Measurements from ENCODE around the gene ACBD3.

The ACBD3 gene

DNA sequence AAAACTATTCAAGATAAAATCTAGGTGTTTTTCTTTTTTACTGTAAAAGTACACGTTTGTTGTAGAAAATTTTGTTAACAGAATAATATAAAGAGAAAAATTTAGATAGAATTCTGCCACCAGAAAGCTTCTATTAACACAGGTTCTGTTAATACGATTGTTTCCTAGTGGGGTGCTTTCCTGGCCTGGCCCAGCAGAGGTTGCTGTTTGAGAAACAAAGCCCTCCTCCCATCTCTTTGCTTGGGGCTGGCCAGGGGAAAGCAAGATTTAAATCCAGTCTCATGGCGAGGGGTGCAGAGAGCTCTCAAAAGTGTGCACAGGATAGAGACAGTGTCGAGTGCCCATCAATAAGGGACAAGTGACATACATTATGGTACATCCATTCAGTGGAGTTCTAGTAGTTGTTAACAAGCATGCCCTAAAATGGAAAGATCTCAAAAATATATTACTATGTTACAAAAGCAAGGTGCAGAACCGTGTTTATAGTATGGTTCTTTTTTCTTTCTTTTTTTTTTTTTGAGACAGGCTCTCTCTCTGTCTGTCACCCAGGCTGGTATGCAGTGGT is 14.6 kb upstream of the ACBD3 start:
- no peak for DNase-seq (ENCODE audit: low spot score)

DNA sequence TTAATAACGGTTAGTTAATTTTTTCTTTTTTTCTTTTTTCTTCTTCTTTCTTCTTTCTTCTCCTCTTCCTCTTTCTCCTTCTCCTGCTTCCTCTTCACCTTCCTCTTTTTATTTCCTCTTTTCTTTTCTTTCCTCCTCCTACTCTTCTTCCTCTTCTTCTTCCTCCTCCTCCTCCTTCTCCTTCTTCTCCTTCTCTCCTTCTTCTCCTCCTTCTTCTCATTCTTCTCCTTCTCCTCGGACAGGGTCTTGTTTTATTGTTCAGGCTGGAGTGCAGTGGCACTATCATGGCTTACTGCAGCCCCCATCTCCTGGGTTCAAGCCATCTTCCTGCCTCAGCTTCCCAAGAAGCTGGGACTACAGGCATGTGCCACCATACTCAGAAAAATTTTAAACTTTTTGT is 13.4 kb upstream of the ACBD3 start:
- DNase-seq (ENCODE audit: low spot score), result no peak

DNA sequence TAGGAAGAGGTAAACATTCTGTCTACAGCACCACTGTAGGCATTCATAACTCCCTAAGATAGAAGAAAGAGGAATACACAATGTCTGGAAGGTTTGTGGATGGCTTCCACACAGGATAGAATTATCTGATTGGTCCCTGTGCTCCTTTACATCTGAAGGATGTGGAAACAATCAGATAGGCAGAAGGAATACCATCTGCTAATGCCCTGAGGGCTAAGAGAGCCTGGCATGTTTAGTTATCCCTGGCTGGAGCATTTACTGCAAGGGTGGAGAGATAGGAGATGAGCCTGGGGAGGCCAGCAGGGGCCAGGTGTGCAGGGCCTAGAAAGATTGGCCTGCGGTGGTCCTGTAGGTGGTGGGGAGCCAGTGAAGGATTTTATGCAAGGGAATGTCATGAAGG is 8.6 kb upstream of the ACBD3 start:
- no peak for DNase-seq (ENCODE audit: low spot score)

DNA sequence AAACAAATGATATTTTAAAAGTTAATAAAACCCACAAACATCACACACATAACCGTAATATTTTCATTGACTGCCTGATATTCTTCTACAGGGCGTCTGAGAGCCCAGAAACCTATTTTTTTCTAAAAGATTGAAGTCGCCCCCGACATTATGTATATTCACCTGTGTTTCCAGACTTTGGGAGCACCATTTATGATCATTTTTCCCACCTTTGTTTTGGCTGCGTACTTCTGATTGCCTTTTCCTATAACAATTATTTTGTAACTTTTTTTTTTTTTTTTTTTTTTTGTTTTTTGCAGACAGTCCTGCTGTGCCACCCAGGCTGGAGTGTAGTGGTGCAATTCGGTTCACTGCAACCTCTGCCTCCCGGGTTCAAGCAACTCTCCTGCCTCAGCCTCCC is 839 bp upstream of the ACBD3 start:
- no peak for DNase-seq (ENCODE audit: low spot score)

DNA sequence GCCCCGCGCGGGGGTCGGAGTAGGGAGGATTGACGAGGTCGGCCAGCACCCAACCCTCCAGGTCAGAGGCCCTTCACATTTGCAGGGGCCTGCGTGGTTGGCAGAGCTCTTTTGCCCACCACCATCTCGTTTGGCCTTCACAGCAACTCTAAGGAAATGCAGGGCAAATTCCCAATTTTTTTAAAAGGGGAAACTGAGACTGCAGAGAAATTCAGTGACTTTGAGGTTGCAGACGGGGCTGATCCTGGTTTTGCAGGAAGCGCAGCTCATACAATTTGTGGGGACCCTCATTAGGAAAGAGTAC is 430 bp upstream of the ACBD3 start:
- DNase-seq (ENCODE audit: low spot score), result no peak

DNA sequence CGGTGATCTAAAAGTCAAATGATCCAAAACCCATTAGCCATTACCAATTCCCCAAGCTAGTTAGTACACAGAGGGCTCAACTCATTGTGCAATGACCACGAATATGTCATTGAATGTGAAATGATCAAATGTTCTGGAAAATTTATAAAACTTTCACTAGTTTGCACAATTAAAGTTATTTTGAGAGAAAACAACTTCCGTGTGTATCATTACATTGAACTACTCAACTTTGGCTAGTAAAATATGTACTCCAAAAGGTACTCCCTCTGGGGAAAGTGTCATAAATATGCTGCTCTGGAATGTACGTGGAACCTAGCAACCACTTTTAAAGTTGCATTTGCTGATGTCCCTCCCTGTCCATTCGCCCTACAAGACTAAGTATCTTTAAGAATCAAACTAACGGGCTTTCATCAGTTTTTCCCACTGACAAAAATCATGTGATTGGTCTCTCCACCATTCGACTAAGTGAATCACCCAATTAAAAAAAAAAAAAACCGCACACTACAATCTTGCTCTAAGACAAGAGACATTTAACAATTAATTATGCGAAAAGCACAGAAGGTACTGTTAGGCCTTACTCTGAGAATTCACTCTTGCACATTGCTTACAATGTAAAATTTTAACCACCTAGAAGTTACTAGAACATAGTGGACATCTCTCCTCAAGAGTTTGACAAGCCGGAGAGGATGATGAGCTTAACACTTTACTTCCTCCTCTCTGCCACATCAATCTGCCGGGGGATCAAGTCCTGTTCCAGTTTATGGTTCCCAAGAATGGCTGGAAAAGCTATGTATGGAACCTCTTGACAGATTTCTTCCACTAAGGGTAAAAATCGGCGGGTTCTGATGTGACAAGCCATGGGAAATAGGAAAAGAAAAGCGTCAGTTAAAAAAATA is 1.2 kb downstream of the ACBD3 start:
- DNase-seq (ENCODE audit: low spot score), result no peak

DNA sequence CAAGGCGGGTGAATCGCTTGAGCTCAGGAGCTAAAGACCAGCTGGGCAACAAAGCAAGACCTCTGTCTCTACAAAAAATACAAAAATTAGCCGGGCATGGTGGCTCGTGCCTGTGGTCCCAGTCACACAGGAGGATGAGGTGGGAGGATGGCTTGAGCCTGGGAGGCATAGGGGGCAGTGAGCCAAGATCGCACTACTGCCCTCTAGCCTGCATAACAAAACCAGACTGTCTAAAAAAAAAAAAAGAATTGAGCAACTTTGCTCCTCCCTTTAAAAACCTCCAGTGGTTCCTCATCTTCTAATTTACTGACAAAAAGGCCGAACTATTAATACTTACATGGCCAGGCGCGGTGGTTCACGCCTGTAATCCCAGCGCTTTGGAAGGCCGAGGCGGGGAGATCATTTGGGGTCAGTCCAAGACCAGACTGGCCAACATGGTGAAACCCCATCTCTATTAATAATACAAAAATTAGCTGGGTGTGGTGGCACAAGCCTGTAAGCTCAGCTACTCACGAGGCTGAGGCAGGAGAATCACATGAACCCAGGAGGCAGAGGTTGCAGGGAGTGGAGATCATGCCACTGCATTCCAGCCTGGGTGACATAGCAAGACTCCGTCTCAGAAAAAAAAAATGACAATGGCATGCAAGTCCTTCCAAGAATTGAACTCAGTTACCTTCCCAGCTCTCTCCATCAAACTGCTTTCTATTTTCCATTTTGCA is 4.4 kb downstream of the ACBD3 start:
- no peak for DNase-seq (ENCODE audit: low spot score)

DNA sequence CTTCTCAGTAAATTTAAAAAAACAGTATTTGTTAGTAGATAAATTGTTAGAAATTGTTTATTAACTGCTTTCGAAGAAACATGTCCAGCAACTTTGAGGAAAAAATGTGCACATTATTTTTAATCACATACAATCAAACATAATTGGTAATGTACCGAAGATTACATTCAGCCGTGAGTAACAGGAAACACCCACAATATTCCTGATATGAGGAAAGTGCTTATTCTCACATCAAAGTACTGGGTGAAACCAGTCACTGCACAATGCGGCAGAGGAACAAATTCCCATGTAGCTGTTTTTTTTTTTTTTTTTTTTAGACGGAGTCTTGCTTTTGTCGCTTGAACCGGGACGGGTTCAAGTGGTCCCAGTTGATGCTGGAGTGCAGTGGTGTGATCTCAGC is 9.7 kb downstream of the ACBD3 start:
- DNase-seq (ENCODE audit: low spot score), result no peak

DNA sequence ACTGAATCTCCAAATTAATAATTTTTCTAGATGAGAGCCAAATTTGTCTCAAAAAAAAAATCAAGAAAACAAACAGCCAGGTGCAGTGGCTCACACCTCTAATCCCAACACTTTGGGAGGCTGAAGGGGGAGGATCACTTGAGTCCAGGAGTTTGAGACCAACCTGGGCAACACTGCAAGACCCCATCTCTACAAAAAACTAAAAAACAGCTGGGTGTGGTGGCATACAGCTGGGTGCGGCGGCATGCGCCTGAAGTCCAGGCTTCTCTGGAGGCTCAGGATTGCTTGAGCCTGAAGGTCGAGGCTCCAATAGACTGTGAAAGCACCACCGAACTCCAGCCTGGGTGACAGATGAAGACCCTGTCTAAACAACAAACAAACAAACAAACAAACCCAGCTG is 14.0 kb downstream of the ACBD3 start:
- no peak for DNase-seq (ENCODE audit: low spot score)

DNA sequence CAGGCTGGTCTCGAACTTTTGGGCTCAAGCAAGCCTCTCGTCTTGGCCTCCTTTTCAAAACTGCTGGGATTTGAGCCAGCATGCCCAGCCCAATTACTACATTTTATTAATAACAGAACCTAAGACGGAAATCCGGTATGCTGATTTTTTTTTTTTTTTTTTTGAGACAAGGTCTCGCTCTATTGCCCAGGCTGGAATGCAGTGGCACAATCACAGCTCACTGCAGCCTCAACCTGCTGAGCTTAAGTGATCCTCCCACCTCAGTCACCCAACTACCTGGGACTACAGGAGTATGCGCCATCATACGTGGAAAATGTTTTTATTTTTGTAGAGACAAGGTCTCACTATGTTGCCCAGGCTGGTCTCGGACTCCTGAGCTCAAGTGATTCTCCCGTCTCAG is 20.2 kb downstream of the ACBD3 start:
- DNase-seq (ENCODE audit: low spot score), result no peak

DNA sequence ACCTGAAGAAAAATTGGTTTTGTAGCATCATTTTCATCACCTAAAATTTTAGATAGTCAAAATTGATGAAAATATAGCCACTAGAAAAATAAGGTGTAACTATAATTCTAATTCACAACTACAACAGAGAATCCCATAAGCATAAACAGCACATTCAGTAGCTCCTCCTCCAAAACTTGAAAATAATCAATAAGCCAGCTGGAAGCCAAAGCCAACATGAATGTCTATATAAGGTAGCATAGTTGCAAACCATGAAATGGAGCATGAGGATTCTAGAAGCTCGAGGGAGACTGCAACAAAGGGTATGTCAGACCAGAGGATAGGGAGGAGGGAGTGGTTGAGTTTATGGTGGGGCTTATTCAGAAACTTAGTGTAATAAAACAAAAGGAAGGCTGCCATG is 22.4 kb downstream of the ACBD3 start:
- no peak for DNase-seq (ENCODE audit: low spot score)

DNA sequence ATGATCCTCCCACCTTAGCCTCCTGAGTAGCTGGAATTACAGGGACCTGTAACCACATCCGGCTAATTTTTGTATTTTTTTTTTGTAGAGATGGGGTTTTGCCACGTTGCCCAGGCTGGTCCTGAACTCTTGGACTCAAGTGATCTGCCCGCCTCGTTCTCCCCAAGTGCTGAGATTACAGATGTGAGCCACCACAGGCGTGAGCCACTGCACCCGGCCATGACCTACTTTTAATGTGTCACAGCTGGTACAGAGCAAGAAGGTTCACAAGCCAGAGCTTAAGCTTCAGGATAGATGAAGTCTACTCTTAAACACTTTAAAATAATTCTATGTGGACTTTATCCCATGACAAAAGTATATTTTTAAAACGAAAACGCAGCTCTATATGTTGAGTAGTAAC is 23.6 kb downstream of the ACBD3 start:
- DNase-seq (ENCODE audit: low spot score), result no peak

DNA sequence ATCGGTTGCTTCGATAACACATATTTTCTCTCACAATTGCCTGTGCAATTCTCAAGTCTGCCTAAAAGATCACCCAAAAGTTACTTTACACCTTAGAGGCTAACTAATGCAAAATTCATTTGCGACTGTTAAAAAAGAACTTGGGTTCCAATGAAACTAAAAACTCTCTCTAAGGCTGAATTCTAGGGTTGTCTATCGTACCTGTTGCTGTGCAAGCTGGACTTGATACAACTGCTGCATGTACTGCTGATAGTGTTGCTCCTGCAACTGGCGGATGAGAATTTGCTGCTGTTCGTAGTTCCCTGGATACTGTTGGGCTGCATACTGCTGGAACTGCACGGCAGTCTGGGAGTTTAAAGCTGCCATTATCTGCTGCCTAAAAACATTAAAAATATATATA is 27.6 kb downstream of the ACBD3 start:
- DNase-seq (ENCODE audit: low spot score), result no peak

DNA sequence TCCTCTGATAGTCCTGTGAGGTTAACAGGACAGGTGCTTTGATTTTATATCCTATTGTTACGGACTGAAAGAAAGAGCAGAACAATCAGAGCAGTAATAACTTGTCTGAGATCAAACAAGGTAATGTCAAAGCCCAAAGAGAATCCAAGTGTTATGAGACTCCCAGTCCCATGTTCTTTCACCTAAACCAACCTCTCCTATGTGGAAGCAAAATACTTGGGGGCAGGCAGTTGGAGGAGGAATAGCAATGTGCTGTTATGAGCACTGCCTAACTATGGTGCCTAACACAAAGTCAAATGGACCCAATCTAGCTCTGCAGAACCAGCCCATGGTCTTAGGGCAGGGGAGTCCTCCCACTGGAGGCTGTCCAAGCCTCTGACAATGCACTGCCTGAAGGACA is 28.1 kb downstream of the ACBD3 start:
- no peak for DNase-seq (ENCODE audit: low spot score)

DNA sequence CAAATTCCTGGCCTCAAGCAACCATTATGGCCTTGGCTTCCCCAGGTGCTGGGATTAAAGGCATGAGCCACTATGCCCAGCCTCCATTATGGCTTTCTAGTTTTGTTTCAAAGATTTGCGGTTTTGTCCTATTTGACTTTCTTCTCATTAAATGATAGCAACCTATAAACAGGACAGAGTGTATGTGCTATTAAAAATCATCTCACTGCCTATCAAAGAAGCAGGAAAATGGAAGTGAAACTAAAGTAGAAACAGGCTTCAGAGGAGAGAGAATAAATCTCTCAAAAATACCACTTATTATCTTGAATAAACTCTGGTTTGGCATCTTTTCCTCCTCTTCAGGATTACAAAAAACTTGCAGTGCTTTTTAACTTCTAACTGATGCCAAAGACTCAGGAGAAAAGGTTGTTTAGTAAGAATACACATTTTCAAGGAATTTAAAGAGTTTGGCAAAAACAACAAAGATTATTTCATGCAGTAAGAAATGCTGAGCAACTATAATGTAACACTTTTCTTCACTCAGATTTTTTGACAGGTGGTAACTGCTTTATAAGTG is 28.7 kb downstream of the ACBD3 start:
- no peak for DNase-seq (ENCODE audit: low spot score)

DNA sequence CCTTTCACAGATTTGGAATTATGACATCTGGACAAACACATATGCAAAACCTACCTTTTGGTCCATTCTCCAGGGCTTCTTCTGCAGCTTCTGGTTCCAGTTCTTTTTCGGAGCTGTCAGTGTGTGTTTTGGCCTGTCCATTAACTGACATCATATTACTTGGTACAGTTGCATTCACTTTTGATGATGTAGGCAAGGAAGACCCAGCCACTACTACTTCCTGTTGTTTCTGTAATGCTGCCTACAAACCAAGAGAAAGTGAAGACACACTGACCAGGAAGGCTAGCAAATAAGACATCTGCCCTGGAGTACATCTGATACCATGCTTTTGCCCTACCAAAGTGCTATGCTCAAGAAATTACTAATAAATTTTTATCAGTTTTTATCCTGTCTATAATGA is 31.9 kb downstream of the ACBD3 start:
- DNase-seq (ENCODE audit: low spot score), result no peak

DNA sequence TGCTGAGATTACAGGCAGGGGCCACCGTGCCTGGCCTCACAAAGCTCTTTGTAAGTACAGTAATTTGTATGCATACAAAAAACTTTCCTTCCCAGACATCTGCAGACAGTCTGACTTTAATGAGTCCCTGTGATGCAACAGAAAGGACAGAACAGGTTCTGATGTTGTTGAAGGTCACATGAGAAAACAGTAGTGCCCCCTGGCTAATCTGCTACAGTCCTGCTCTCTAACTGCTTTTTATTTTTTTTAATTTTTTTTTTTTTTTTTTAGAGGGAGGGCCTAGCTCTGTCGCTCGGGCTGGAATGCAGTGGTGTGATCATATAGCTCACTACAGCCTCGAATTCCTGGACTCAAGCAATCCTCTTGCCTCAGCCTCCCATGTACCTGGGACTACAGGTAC is 36.7 kb downstream of the ACBD3 start:
- no peak for DNase-seq (ENCODE audit: low spot score)

DNA sequence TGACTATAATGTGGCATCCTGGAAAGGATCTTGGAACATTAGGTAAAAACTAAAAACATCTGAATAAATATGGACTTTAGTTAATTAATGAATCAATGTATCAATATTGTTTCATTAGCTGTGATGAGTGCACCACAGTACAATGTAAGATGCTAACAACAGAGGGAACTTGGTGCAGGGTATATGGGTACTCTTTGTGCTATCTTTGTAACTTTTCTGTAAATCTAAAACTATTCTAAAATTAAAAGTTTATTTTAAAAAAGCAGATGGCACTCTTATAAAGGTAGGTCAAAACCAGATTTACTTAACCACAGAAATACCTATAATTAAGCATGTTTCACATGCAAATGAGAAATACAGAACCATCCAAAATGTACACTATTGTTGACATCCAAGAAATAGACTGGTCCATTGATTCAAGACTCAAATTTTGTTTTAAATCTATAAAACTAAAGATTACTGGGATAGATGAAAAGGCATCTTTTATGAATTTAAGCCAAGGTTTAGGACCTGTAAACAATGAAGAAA is 38.4 kb downstream of the ACBD3 start:
- DNase-seq (ENCODE audit: low spot score), result no peak

DNA sequence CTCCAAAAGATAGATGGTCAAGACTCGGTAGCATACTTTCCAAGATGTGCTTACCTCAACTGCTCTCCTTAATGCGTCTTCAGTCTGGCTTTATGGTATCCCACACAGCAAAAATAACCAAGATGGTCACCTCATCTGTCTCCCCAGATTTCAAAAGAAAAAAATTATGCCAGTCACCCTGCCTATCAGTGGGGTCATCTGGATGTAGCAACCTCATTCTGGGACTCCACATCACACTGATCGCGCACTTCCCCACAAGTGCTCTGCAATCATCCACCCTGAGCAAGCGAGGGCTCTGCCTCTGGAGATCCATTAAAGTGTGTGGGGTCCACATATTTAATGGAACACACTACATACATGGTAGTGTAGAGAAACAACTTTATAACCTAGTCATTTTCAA is 42.5 kb downstream of the ACBD3 start:
- no peak for DNase-seq (ENCODE audit: low spot score)

DNA sequence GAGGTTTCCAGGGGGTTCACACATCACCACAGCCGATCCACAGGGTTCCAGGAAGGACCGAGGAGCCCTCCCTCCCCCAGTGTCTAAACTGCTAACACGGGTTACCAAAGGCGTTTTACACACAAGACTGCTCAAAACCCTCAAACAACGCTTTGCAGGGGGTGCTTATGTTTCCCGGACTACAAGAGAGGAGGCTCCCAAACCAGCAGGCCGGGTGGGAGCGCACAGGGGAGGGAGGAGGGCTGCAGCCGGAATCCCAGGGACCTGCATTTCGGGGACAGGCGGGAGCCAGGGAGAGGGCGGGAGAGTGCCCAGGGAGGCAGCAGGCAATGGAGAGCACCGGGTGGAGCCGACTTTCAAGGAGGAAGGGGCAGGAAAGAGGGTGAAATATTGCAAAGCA is 50.8 kb downstream of the ACBD3 start:
- no peak for DNase-seq (ENCODE audit: low spot score)

DNA sequence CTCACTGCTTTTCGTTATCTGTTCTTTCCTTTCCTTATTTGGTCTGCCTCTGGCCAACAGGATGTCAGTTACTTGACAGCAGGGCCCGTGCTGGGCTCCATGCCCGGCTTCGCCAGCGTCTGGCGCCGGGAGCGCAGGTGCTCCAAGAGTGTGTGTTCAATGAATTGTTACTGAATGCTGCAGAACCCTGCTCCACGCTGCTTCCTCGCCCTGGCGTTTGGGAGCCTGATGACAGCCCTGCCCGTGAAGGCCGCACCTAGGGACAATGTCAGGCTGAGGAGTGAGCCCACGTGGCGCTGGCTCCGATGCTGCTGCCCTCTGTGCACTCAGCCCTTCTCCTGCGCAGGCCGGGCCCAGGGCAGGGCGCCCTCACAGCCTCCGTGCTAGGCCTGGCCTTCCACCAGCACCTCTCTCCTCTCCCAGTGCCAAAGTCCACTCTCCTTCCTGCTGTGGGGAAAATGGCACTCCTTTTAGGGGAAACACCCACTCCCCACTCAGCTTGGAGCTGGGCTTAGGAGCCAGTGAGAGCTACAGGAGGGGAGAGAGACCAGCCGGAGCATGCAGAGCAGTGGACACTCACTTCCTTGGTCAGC is 51.4 kb downstream of the ACBD3 start:
- no peak for DNase-seq (ENCODE audit: low spot score)

Measured in putamen (tissue), 1 donor.